NCI-H524 treated with DMSO at 0.1 percent for 48 hours (cell line): ENCODE data around the gene DENND1A.
"Not testable (repeated sequence)": the region's sequence is repeated elsewhere in the genome, so short reads cannot be mapped to it uniquely, and the experiment has no call there.

Experiments used
- DNase-seq: peaks from one replicate; lab custom pipeline; 2025; lab: John Stamatoyannopoulos, UW

DENND1A gene

GRCh38 chr9:123336959-123337358 lies 593.0 kb downstream of the DENND1A start:
- DNase-seq = no peak

GRCh38 chr9:123336449-123336848 lies 593.5 kb downstream of the DENND1A start:
- DNase-seq = no peak

GRCh38 chr9:123335986-123336329 lies 594.0 kb downstream of the DENND1A start:
- no peak for DNase-seq

- no peak for DNase-seq
Measured at GRCh38 chr9:123335193-123335985, 594.5 kb downstream of the DENND1A start.

GRCh38 chr9:123334639-123335038 lies 595.3 kb downstream of the DENND1A start:
- DNase-seq = no peak

- DNase-seq = not testable (repeated sequence)
Measured at GRCh38 chr9:123333058-123333669, 596.8 kb downstream of the DENND1A start.

- DNase-seq = no peak
Measured at GRCh38 chr9:123331346-123332060, 598.4 kb downstream of the DENND1A start.
